Upper lobe of left lung (tissue), 6 donors: ENCODE data around the gene AKAP6. TPM values are rescaled to one million over a fixed set of nuclear protein-coding genes. Genes with fewer than 3 reads are reported as not detected.

Source experiments
- ATAC-seq, 2 donors: fragments of 200-7000 bp; cut with Tn5 transposase; one replicate each; pipeline ENCODE4 v1.9.1; 2022; ENCODE audit warnings: mild to moderate bottlenecking in 2 of 2, moderate library complexity in 2 of 2; ENCODE audit not compliant: low FRiP score in 2 of 2
- DNase-seq, 2 donors: peaks; one replicate each; pipeline ENCODE4 v3.0.0-alpha.2; 2019 to 2020
- H3K27ac ChIP-seq, 4 donors: fragments of 200-600 bp; sonication (generic); one replicate each; pipeline ENCODE4 v1.5.1; 2016 to 2019
- H3K27me3 ChIP-seq, 4 donors: fragments of 200-600 bp; sonication (generic); one replicate each; pipeline ENCODE4 v1.5.1; 2017 to 2019
- H3K36me3 ChIP-seq, 4 donors: fragments of 200-600 bp; sonication (generic); one replicate each; pipeline ENCODE4 v1.5.1; 2016 to 2019
- H3K4me1 ChIP-seq, 4 donors: fragments of 200-600 bp; sonication (generic); one replicate each; pipeline ENCODE4 v1.5.1; 2018 to 2019
- H3K4me3 ChIP-seq, 4 donors: fragments of 200-600 bp; sonication (generic); one replicate each; pipeline ENCODE4 v1.5.1; 2017 to 2019; ENCODE audit warnings: mild to moderate bottlenecking in 2 of 4, moderate library complexity in 1 of 4
- H3K9me3 ChIP-seq, 4 donors: fragments of 200-600 bp; sonication (generic); one replicate each; pipeline ENCODE4 v1.5.1; 2018 to 2019
- EP300 ChIP-seq, 4 donors: sonication (generic); formaldehyde crosslinking; IDR thresholded peaks; one replicate each; pipeline ENCODE4 v1.5.1; 2017; ENCODE audit warnings: antibody characterized with exemption in 4 of 4, control low read depth in 2 of 4
- POLR2A ChIP-seq, 4 donors: fragments of 450-650 bp; IDR thresholded peaks; one replicate each; pipeline ENCODE4 v1.5.1; 2016 to 2017; ENCODE audit warnings: antibody characterized with exemption in 4 of 4, mild to moderate bottlenecking in 2 of 4
- POLR2AphosphoS5 ChIP-seq, 2 donors: sonication (generic); formaldehyde crosslinking; IDR thresholded peaks; one replicate each; pipeline ENCODE4 v1.5.1; 2017; ENCODE audit warnings: antibody characterized with exemption in 2 of 2
- WGBS, 2 donors: methylation state at CpG; one replicate each; pipeline ENCODE4 v1.1.5; 2017 to 2018; 5-methylcytosine and 5-hydroxymethylcytosine counted together
- total RNA-seq, 6 donors: library from RNA; depleted of rRNA in 4 of 6; stranded (reverse); fragments of >200 nt in 4 of 6; gene quantifications; one replicate each; pipeline versions ENCODE4 v1.1.0 to v1.2.1, GENCODE V29; 2016 to 2021
- TF ChIP-seq, protein P1 (sequence below), 6 experiments: fragments of 450-650 bp in 4 of 6; fragments of 200-600 bp in 2 of 6; sonication (generic) in 2 of 6; IDR thresholded peaks; one replicate each; pipeline ENCODE4 v1.5.1; 2016 to 2019; ENCODE audit warnings: antibody characterized with exemption in 6 of 6
- donor health status: DM: no; HTN: no; CAD: no; lungs with moderate emphysema.
- donor health status: DM: no; HTN: yes; CAD: no; lungs with severe emphysema.

The AKAP6 gene
- total RNA-seq, 6 donors from 2014 or later: 6.2 to 27.7 (median 10.7) TPM

DNA sequence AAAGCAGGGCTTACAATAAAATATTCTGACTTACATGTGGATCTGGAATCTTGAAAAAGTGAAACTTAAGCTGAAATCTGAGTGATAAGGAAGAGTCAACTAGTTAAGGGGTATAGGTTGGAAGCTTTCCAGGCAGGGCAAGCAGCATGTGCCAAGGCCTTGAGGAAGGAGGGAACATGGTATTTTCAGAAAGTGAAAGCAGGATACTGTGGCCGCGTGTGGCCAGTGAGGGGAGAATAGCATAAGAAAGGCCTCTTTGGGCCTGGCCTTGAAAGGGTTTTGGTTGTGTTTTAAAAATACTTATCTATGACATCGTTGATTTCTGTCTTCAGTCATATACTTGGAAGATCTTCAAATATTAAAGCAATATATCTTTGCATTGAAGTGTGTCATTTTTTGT is 213.4 kb downstream of the AKAP6 start:
- ATAC-seq (no peak), DNase-seq (no peak)
- H3K4me1 ChIP-seq: peaks cover 0 to 7% (median 0%) of the 10 kb centered on the region in 4 donors
- no peak overlapping the region for H3K27ac ChIP-seq
- H3K36me3 ChIP-seq: no peaks in the 10 kb centered on the region
- H3K9me3 ChIP-seq: no peaks in the 10 kb centered on the region
- H3K4me3 ChIP-seq: no peak overlapping the region
- H3K27me3 ChIP-seq: no peaks in the 10 kb centered on the region
- no peak for TF ChIP-seq POLR2A (IDR thresholded peaks at IDR 0.05)
- TF ChIP-seq, protein P1, sequence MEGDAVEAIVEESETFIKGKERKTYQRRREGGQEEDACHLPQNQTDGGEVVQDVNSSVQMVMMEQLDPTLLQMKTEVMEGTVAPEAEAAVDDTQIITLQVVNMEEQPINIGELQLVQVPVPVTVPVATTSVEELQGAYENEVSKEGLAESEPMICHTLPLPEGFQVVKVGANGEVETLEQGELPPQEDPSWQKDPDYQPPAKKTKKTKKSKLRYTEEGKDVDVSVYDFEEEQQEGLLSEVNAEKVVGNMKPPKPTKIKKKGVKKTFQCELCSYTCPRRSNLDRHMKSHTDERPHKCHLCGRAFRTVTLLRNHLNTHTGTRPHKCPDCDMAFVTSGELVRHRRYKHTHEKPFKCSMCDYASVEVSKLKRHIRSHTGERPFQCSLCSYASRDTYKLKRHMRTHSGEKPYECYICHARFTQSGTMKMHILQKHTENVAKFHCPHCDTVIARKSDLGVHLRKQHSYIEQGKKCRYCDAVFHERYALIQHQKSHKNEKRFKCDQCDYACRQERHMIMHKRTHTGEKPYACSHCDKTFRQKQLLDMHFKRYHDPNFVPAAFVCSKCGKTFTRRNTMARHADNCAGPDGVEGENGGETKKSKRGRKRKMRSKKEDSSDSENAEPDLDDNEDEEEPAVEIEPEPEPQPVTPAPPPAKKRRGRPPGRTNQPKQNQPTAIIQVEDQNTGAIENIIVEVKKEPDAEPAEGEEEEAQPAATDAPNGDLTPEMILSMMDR (IDR thresholded peaks at IDR 0.05): no peak
- TF ChIP-seq EP300 (IDR thresholded peaks at IDR 0.05): no peak
- no peak for TF ChIP-seq POLR2AphosphoS5 (IDR thresholded peaks at IDR 0.05)
- WGBS, 2 donors: 35 to 38% methylated on average over 3 of the region's 3 CpGs

DNA sequence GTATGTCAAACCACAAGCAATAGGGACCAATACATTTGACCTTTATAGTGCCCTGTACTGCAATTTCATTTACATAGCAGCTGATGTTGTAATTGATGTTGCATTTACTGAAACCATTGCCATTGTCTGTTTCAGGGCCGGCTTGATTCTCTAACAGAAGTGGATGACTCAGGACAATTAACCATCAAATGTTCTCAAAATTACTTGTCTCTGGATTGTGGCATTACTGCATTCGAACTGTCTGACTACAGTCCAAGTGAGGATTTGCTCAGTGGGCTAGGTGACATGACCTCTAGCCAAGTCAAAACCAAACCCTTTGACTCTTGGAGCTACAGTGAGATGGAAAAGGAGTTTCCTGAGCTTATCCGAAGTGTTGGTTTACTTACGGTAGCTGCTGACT is 216.0 kb downstream of the AKAP6 start:
- 84 to 85% methylated on average over 4 of the region's 4 CpGs for WGBS, 2 donors
- Histone ChIP-seq H3K4me1 (peaks cover 0 to 7% (median 0%) of the 10 kb centered on the region in 4 donors), H3K36me3 (no peaks in the 10 kb centered on the region), H3K4me3 (no peak overlapping the region), H3K27me3 (no peaks in the 10 kb centered on the region), H3K9me3 (no peaks in the 10 kb centered on the region), H3K27ac (no peak overlapping the region)
- no peak for TF ChIP-seq POLR2AphosphoS5 (IDR thresholded peaks at IDR 0.05)
- TF ChIP-seq, protein P1 (IDR thresholded peaks at IDR 0.05): no peak
- TF ChIP-seq EP300 (IDR thresholded peaks at IDR 0.05): no peak
- TF ChIP-seq POLR2A (IDR thresholded peaks at IDR 0.05): no peak
- ATAC-seq (no peak), DNase-seq (no peak)

DNA sequence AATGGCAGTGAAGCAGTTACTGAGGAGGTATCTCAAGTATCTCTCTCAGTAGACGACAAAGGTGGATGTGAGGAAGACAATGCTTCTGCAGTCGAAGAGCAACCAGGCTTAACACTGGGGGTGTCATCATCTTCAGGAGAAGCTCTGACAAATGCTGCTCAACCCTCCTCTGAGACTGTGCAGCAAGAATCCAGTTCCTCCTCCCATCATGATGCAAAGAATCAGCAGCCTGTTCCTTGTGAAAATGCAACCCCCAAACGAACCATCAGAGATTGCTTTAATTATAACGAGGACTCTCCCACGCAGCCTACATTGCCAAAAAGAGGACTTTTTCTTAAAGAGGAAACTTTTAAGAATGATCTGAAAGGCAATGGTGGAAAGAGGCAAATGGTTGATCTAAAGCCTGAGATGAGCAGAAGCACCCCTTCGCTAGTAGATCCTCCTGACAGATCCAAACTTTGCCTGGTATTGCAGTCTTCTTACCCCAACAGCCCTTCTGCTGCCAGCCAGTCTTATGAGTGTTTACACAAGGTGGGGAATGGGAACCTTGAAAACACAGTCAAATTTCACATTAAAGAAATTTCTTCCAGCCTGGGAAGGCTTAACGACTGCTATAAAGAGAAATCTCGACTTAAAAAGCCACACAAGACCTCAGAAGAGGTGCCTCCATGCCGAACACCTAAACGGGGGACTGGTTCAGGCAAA is 216.6 kb downstream of the AKAP6 start:
- H3K9me3 ChIP-seq: no peaks in the 10 kb centered on the region
- no peak overlapping the region for H3K4me3 ChIP-seq
- H3K27ac ChIP-seq: no peak overlapping the region
- H3K36me3 ChIP-seq: no peaks in the 10 kb centered on the region
- no peaks in the 10 kb centered on the region for H3K27me3 ChIP-seq
- TF ChIP-seq, protein P1 (IDR thresholded peaks at IDR 0.05): no peak
- TF ChIP-seq POLR2AphosphoS5 (IDR thresholded peaks at IDR 0.05) (no peak), EP300 (IDR thresholded peaks at IDR 0.05) (no peak)
- peaks cover 0 to 7% (median 0%) of the 10 kb centered on the region in 4 donors for H3K4me1 ChIP-seq
- DNase-seq (no peak), ATAC-seq (no peak)
- WGBS, 2 donors: 65 to 83% methylated on average over 10 of the region's 10 CpGs

DNA sequence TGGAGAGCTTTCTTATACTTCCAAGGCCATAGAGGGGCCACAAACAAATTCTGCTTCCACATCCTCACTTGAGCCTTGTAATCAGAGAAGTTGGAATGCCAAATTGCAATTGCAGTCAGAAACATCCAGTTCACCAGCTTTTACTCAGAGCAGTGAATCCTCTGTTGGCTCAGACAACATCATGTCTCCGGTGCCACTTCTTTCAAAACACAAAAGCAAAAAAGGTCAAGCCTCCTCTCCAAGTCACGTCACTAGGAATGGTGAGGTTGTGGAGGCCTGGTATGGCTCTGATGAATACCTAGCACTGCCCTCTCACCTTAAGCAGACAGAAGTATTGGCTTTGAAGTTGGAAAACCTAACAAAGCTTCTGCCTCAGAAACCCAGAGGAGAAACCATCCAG is 217.1 kb downstream of the AKAP6 start:
- no peak for ATAC-seq
- H3K4me3 ChIP-seq: no peak overlapping the region
- WGBS, 2 donors: 65 to 71% methylated on average over 2 of the region's 2 CpGs
- no peaks in the 10 kb centered on the region for H3K36me3 ChIP-seq
- no peak for DNase-seq
- peaks cover 0 to 7% (median 0%) of the 10 kb centered on the region in 4 donors for H3K4me1 ChIP-seq
- no peaks in the 10 kb centered on the region for H3K27me3 ChIP-seq
- H3K9me3 ChIP-seq: no peaks in the 10 kb centered on the region
- no peak for TF ChIP-seq POLR2A (IDR thresholded peaks at IDR 0.05)
- no peak for TF ChIP-seq EP300 (IDR thresholded peaks at IDR 0.05)
- TF ChIP-seq, protein P1 (IDR thresholded peaks at IDR 0.05): no peak
- no peak for TF ChIP-seq POLR2AphosphoS5 (IDR thresholded peaks at IDR 0.05)
- no peak overlapping the region for H3K27ac ChIP-seq

DNA sequence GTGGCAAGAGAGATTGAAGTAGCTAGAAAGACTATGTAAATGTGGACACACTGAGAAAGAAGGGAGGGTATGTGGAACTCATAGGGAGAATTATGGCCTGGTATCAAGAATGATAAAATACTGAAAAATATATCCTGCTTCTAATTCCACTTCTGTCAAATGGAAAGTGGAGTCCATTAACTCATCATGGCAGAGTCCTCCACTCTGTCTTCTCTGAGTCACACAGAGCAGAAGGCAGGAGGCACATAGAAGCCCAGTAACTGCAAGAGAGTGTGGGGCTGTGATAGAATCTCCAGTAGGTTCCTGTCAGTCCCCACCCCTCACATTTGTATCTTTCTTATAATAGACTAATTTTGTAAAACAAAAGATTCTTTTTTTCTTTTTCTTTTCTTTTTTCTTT is 223.7 kb downstream of the AKAP6 start:
- DNase-seq (no peak), ATAC-seq (no peak)
- TF ChIP-seq EP300 (IDR thresholded peaks at IDR 0.05) (no peak), POLR2AphosphoS5 (IDR thresholded peaks at IDR 0.05) (no peak)
- no peak overlapping the region for H3K4me3 ChIP-seq
- H3K9me3 ChIP-seq: no peaks in the 10 kb centered on the region
- H3K36me3 ChIP-seq: no peaks in the 10 kb centered on the region
- no peaks in the 10 kb centered on the region for H3K27me3 ChIP-seq
- H3K27ac ChIP-seq: no peak overlapping the region
- H3K4me1 ChIP-seq: no peaks in the 10 kb centered on the region
